ENCODE data around the gene MTPN.

DNA sequence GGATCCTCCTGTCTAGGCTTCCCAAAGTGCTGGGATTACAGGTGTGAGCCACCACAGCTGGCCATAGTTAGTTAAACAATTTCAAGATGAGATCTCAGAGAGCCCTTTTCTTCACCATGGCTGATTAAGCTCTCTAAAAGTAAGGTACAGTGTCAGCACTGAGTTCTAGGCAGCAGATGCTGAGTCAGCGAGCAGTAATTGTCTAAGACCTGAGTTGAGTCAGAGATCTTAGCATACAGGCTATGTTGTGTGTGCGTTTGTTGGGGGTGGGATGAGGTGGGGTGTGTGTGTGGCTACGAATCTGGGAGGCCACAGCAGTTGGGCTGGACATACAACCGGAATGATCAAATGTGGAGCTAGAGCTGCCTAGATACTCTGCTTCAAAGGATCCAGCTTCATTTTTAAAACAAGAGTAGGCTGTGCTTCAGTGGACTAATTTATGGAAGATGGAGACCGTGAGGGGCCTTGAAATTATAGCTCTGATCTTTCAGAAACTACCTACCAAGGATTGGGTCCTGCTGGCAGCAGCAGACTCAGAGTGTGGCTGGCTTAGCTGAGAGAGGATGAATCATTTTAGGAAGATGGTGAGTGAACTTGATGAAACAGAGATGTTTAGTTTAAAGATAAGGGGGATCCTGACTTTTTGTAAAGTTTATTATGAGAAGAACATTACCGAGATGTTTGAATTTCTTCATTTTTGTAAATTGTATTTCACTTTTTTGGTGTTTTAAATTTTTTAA lies 17.5 kb upstream of the MTPN start:
- TF ChIP-seq EZH2phosphoT487 (IDR thresholded peaks at IDR 0.05; ENCODE audit: borderline replicate concordance, low read depth, low read length): no peak
- TF ChIP-seq, protein P1, sequence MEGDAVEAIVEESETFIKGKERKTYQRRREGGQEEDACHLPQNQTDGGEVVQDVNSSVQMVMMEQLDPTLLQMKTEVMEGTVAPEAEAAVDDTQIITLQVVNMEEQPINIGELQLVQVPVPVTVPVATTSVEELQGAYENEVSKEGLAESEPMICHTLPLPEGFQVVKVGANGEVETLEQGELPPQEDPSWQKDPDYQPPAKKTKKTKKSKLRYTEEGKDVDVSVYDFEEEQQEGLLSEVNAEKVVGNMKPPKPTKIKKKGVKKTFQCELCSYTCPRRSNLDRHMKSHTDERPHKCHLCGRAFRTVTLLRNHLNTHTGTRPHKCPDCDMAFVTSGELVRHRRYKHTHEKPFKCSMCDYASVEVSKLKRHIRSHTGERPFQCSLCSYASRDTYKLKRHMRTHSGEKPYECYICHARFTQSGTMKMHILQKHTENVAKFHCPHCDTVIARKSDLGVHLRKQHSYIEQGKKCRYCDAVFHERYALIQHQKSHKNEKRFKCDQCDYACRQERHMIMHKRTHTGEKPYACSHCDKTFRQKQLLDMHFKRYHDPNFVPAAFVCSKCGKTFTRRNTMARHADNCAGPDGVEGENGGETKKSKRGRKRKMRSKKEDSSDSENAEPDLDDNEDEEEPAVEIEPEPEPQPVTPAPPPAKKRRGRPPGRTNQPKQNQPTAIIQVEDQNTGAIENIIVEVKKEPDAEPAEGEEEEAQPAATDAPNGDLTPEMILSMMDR (conservative IDR thresholded peaks at IDR 0.05; ENCODE audit: low read length): no peak

All from OCI-LY7 (cell line).